Mucosa of rectum (tissue), 2 donors: Measurements from ENCODE around the gene MROH8.
"Not testable (repeated sequence)": the region's sequence is repeated elsewhere in the genome, so short reads cannot be mapped to it uniquely, and the experiment has no call there.

Experiments
- H3K27ac ChIP-seq, 2 donors: one replicate each; pipeline ENCODE4 v1.7.0; 2013; ENCODE audit warnings: inconsistent platforms in 2 of 2, low read depth in 2 of 2, low read length in 2 of 2
- H3K27me3 ChIP-seq, 2 donors: one replicate each; pipeline ENCODE4 v1.7.0; 2013; ENCODE audit warnings: low read length in 2 of 2; ENCODE audit not compliant: control insufficient read depth in 2 of 2, insufficient read depth in 2 of 2
- H3K36me3 ChIP-seq, 2 donors: one replicate each; pipeline ENCODE4 v1.7.0; 2013; ENCODE audit warnings: low read length in 2 of 2; ENCODE audit not compliant: control insufficient read depth in 2 of 2, insufficient read depth in 2 of 2
- H3K4me1 ChIP-seq, 2 donors: one replicate each; pipeline ENCODE4 v1.7.0; 2013; ENCODE audit warnings: low read length in 2 of 2, mild to moderate bottlenecking in 1 of 2; ENCODE audit not compliant: control insufficient read depth in 2 of 2, insufficient read depth in 2 of 2
- H3K4me3 ChIP-seq, 2 donors: one replicate each; pipeline ENCODE4 v1.7.0; 2013; ENCODE audit warnings: low read length in 2 of 2
- H3K9ac ChIP-seq, 2 donors: one replicate each; pipeline ENCODE4 v1.7.0; 2013; ENCODE audit warnings: low read length in 2 of 2, low read depth in 1 of 2, mild to moderate bottlenecking in 1 of 2
- H3K9me3 ChIP-seq, 2 donors: one replicate each; pipeline ENCODE4 v1.7.0; 2013; ENCODE audit warnings: low read length in 2 of 2; ENCODE audit not compliant: control insufficient read depth in 2 of 2
- donor health status: healthy.
- donor health status: Normal muscosa, but diverticular disease.

Gene MROH8

GRCh38 chr20:37161830-37162549, 17.4 kb downstream of the MROH8 start:
- Histone ChIP-seq H3K9me3 (no peaks in the 10 kb centered on the region), H3K9ac (no peak overlapping the region), H3K36me3 (no peaks in the 10 kb centered on the region), H3K27me3 (no peaks in the 10 kb centered on the region), H3K4me3 (no peak overlapping the region), H3K27ac (no peak overlapping the region), H3K4me1 (no peaks in the 10 kb centered on the region)

DNA sequence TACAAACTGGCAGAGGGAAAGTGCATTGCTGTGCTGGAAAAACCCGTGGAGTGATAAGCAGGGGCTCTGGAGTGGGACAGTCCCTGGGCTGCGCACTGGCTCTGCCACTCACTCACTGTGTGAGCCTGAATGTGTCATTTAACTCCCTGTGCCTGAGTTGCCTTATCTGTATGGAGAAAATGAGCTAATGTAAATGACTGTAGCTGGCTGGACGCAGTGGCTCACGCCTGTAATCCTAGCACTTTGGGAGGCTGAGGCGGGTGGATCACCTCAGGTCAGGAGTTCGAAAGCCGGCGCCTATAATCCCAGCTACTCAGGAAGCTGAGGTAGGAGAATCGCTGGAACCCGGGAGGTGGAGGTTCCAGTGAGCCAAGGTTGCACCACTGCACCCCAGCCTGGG, 18.7 kb downstream of the MROH8 start:
- no peak overlapping the region for H3K27ac ChIP-seq

DNA sequence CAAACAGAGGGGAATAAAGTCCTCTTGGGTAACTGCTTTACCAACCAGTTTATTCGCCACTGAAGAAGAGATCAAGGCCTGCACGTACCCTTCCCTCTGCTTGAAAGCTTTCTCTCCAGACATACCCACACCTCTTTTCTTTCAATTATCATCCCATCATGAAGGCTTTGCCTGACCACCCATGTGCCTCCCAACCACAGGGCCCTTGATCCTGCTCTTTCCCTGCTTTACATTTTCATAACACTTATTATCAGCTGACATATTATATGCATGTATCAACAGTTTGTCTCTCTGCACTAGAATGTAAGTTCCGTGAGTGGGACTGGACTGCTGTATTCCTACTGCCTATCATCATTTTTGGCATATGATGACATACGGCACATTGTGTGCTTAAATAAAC, 21.1 kb downstream of the MROH8 start:
- Histone ChIP-seq H3K36me3 (no peaks in the 10 kb centered on the region), H3K9me3 (no peaks in the 10 kb centered on the region), H3K4me1 (no peaks in the 10 kb centered on the region), H3K9ac (no peak overlapping the region), H3K27me3 (no peaks in the 10 kb centered on the region), H3K4me3 (no peak overlapping the region), H3K27ac (no peak overlapping the region)

More for the DNA sequence above, 18.7 kb downstream of the MROH8 start:
- H3K4me3 ChIP-seq, result no peak overlapping the region
- no peaks in the 10 kb centered on the region for H3K27me3 ChIP-seq
- no peaks in the 10 kb centered on the region for H3K4me1 ChIP-seq
- H3K9ac ChIP-seq, result no peak overlapping the region
- no peaks in the 10 kb centered on the region for H3K9me3 ChIP-seq
- no peaks in the 10 kb centered on the region for H3K36me3 ChIP-seq

DNA sequence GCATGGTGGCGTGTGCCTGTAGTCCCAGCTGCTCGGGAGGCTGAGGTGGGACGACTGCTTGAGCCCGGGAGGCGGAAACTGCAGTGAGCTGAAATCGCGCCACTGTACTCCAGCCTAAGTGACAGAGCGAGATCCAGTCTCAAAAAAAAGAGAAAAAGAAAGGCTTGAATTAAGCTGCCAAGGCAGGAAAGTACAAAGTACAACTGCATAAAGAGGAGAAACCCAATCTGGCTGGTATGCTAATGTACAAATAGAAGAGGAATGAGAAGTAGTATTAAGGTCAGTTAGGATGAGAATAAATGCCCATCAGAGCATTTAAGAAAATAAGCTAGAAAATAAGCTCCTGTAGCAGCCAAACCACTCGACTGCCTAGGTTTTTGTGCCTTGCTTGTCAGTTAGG, 23.4 kb downstream of the MROH8 start:
- no peaks in the 10 kb centered on the region for H3K36me3 ChIP-seq

DNA sequence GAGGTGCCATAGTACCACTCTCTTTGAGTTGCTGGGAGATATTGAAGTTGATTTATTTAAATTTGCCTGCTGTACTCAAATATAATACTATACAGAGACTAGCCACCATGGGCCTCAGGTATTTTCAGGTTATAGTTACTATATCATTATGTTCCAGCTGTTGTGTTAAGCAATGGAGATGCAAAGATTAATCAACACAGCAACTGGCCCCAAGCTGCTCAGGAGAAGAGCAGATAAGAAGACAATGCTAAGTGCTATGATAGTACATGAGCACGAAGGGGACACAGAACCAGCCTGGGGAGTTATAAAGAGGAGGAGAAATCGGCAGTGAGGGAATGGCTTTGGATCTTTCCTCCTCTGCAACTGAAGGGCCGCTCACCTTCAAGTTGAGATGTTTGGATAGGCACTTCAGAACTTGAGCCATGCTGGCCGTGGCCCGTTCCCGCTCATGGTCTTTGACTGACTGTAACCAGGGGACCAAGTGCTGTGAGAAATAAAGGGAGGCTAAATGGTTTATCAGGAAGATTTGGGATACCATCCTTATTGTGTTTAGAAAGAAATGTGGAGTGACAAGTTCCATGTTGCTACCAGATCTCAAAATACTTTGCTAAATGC, 24.6 kb downstream of the MROH8 start:
- no peaks in the 10 kb centered on the region for H3K4me1 ChIP-seq
- H3K9me3 ChIP-seq, result no peaks in the 10 kb centered on the region
- H3K27ac ChIP-seq, result no peak overlapping the region
- no peak overlapping the region for H3K4me3 ChIP-seq
- H3K27me3 ChIP-seq, result no peaks in the 10 kb centered on the region
- H3K36me3 ChIP-seq, result no peaks in the 10 kb centered on the region
- no peak overlapping the region for H3K9ac ChIP-seq

More for the DNA sequence above, 23.4 kb downstream of the MROH8 start:
- Histone ChIP-seq H3K4me3 (no peak overlapping the region), H3K9me3 (no peaks in the 10 kb centered on the region), H3K27me3 (no peaks in the 10 kb centered on the region), H3K4me1 (no peaks in the 10 kb centered on the region), H3K9ac (no peak overlapping the region), H3K27ac (no peak overlapping the region)

DNA sequence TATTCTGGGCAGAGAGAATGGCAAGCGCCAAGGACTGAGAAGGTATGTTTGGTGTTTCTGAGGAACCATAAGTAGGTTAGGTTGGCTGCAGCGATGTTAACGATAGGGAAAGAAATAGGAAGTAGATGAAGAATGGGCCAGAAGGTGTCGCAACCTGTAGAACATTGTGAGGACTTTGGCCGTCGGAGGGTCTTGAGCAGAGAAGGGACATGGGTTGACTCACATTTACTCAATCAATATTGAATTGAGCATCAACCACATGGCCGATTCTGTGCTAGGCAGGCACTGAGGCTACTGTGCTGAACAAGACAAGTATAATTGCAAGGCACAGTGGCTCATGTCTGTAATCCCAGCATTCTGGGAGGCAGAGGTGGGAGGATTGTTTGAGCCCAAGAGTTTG, 27.1 kb downstream of the MROH8 start:
- Histone ChIP-seq H3K36me3 (no peaks in the 10 kb centered on the region), H3K9me3 (no peaks in the 10 kb centered on the region), H3K4me1 (no peaks in the 10 kb centered on the region), H3K4me3 (no peak overlapping the region), H3K27ac (no peak overlapping the region), H3K27me3 (no peaks in the 10 kb centered on the region), H3K9ac (no peak overlapping the region)

DNA sequence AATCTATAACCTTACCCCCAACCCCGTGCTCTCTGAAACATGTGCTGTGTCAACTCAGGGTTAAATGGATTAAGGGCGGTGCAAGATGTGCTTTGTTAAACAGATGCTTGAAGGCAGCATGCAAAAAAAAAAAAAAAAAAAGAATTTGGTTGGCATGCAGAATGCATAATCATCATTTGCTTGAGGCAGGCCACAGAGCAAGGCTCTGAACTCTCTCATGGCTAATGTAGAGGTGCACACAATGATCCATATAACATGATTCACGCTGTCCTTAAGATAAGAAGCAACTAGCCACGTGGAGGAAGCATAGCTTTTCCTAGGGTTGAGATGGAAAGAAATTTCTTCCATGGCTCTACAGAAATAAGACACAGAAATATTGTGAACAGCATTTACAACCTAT, 27.8 kb downstream of the MROH8 start:
- H3K36me3 ChIP-seq, result no peaks in the 10 kb centered on the region
- no peak overlapping the region for H3K27ac ChIP-seq
- no peaks in the 10 kb centered on the region for H3K9me3 ChIP-seq

GRCh38 chr20:37150864-37151263, 28.5 kb downstream of the MROH8 start:
- H3K27me3 ChIP-seq, H3K4me1 ChIP-seq, H3K9ac ChIP-seq, H3K36me3 ChIP-seq, H3K4me3 ChIP-seq, H3K9me3 ChIP-seq, H3K27ac ChIP-seq: not testable (repeated sequence)

More for the DNA sequence above, 27.8 kb downstream of the MROH8 start:
- H3K4me1 ChIP-seq, result no peaks in the 10 kb centered on the region
- no peak overlapping the region for H3K4me3 ChIP-seq
- H3K9ac ChIP-seq, result no peak overlapping the region
- no peaks in the 10 kb centered on the region for H3K27me3 ChIP-seq

DNA sequence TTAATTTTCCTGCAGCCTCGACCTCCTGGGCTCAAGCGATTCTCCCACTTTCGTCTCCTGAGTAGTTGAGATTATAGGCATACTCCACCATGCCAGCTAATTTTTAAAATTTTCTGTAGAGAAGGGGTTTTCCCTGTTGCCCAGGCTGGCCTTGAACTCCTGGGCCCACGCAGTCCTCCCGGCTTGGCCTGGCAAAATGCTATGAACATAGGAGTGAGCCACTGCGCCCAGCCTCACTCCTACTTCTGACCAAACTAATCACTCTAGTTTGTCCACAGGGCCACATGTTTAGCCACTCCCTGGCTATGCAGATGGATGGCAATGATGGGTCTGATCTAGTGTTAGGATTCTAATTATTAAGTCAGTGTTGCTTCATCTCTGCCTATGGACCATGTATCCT, 32.1 kb downstream of the MROH8 start:
- Histone ChIP-seq H3K4me3 (no peak overlapping the region), H3K27me3 (no peaks in the 10 kb centered on the region), H3K9me3 (no peaks in the 10 kb centered on the region)

GRCh38 chr20:37144856-37145404, 34.4 kb downstream of the MROH8 start:
- H3K27ac ChIP-seq, result no peak overlapping the region
- no peak overlapping the region for H3K4me3 ChIP-seq
- H3K27me3 ChIP-seq, result no peaks in the 10 kb centered on the region
- H3K9me3 ChIP-seq, result no peaks in the 10 kb centered on the region
- H3K4me1 ChIP-seq, result no peaks in the 10 kb centered on the region
- no peak overlapping the region for H3K9ac ChIP-seq
- H3K36me3 ChIP-seq, result no peaks in the 10 kb centered on the region

More for the DNA sequence above, 32.1 kb downstream of the MROH8 start:
- Histone ChIP-seq H3K27ac (no peak overlapping the region), H3K36me3 (no peaks in the 10 kb centered on the region), H3K9ac (no peak overlapping the region), H3K4me1 (no peaks in the 10 kb centered on the region)
